Measurements from ENCODE around the gene ZCCHC7.
"Not testable (repeated sequence)": the region's sequence is repeated elsewhere in the genome, so short reads cannot be mapped to it uniquely, and the experiment has no call there.

Gene ZCCHC7

GRCh38 chr9:37382982-37383357 is 262.6 kb downstream of the ZCCHC7 start:
- Histone ChIP-seq H3K27me3 (replicated peaks; ENCODE audit: control insufficient read depth, insufficient read depth, low read length) (peaks cover 15% of the 10 kb centered on the region), H3K4me1 (ENCODE audit: control insufficient read depth, insufficient read depth, low read length) (no peaks in the 10 kb centered on the region), H3K9me3 (ENCODE audit: control insufficient read depth, low read length) (peaks cover 5% of the 10 kb centered on the region), H3K4me3 (ENCODE audit: low read length) (no peak overlapping the region), H3K9ac (ENCODE audit: low read length) (no peak overlapping the region), H3K36me3 (ENCODE audit: control insufficient read depth, insufficient read depth, low read length, severe bottlenecking) (no peaks in the 10 kb centered on the region)
- no peak for DNase-seq (ENCODE audit: low read depth)

GRCh38 chr9:37383393-37383792 is 263.0 kb downstream of the ZCCHC7 start:
- no peak for DNase-seq (ENCODE audit: low read depth)
- Histone ChIP-seq H3K9ac (ENCODE audit: low read length) (no peak overlapping the region), H3K27me3 (replicated peaks; ENCODE audit: control insufficient read depth, insufficient read depth, low read length) (peaks cover 15% of the 10 kb centered on the region), H3K4me3 (ENCODE audit: low read length) (no peak overlapping the region), H3K36me3 (ENCODE audit: control insufficient read depth, insufficient read depth, low read length, severe bottlenecking) (no peaks in the 10 kb centered on the region), H3K4me1 (ENCODE audit: control insufficient read depth, insufficient read depth, low read length) (no peaks in the 10 kb centered on the region), H3K9me3 (ENCODE audit: control insufficient read depth, low read length) (peaks cover 5% of the 10 kb centered on the region)

- DNase-seq (ENCODE audit: low read depth), result no peak
- Histone ChIP-seq H3K36me3 (ENCODE audit: control insufficient read depth, insufficient read depth, low read length, severe bottlenecking) (no peaks in the 10 kb centered on the region), H3K9ac (ENCODE audit: low read length) (no peak overlapping the region), H3K4me3 (ENCODE audit: low read length) (no peak overlapping the region), H3K4me1 (ENCODE audit: control insufficient read depth, insufficient read depth, low read length) (no peaks in the 10 kb centered on the region), H3K27me3 (replicated peaks; ENCODE audit: control insufficient read depth, insufficient read depth, low read length) (peaks cover 17% of the 10 kb centered on the region), H3K9me3 (ENCODE audit: control insufficient read depth, low read length) (peaks cover 5% of the 10 kb centered on the region)
Observed at GRCh38 chr9:37383876-37384746, 263.7 kb downstream of the ZCCHC7 start.

- H3K9me3 ChIP-seq (ENCODE audit: control insufficient read depth, low read length), result peaks cover 5% of the 10 kb centered on the region
- H3K9ac ChIP-seq (ENCODE audit: low read length), result no peak overlapping the region
- H3K4me3 ChIP-seq (ENCODE audit: low read length), result no peak overlapping the region
- H3K27me3 ChIP-seq (replicated peaks; ENCODE audit: control insufficient read depth, insufficient read depth, low read length), result peaks cover 13% of the 10 kb centered on the region
- no peaks in the 10 kb centered on the region for H3K4me1 ChIP-seq (ENCODE audit: control insufficient read depth, insufficient read depth, low read length)
- H3K36me3 ChIP-seq (ENCODE audit: control insufficient read depth, insufficient read depth, low read length, severe bottlenecking), result no peaks in the 10 kb centered on the region
- DNase-seq (ENCODE audit: low read depth), result no peak
Observed at GRCh38 chr9:37385286-37385685, 264.9 kb downstream of the ZCCHC7 start.

GRCh38 chr9:37386988-37387387 is 266.6 kb downstream of the ZCCHC7 start:
- Histone ChIP-seq H3K4me3 (ENCODE audit: low read length) (no peak overlapping the region), H3K36me3 (ENCODE audit: control insufficient read depth, insufficient read depth, low read length, severe bottlenecking) (no peaks in the 10 kb centered on the region), H3K27me3 (replicated peaks; ENCODE audit: control insufficient read depth, insufficient read depth, low read length) (peaks cover 12% of the 10 kb centered on the region), H3K4me1 (ENCODE audit: control insufficient read depth, insufficient read depth, low read length) (no peaks in the 10 kb centered on the region), H3K9me3 (ENCODE audit: control insufficient read depth, low read length) (peaks cover 4% of the 10 kb centered on the region), H3K9ac (ENCODE audit: low read length) (no peak overlapping the region)
- peak; percentile 15 for DNase-seq (ENCODE audit: low read depth)

GRCh38 chr9:37390759-37391158 is 270.4 kb downstream of the ZCCHC7 start:
- Histone ChIP-seq H3K4me3 (ENCODE audit: low read length) (no peak overlapping the region), H3K9me3 (ENCODE audit: control insufficient read depth, low read length) (no peaks in the 10 kb centered on the region), H3K4me1 (ENCODE audit: control insufficient read depth, insufficient read depth, low read length) (no peaks in the 10 kb centered on the region), H3K9ac (ENCODE audit: low read length) (no peak overlapping the region), H3K27me3 (replicated peaks; ENCODE audit: control insufficient read depth, insufficient read depth, low read length) (peaks cover 9% of the 10 kb centered on the region), H3K36me3 (ENCODE audit: control insufficient read depth, insufficient read depth, low read length, severe bottlenecking) (no peaks in the 10 kb centered on the region)
- no peak for DNase-seq (ENCODE audit: low read depth)

GRCh38 chr9:37392272-37392671 is 271.9 kb downstream of the ZCCHC7 start:
- peaks cover 9% of the 10 kb centered on the region for H3K27me3 ChIP-seq (replicated peaks; ENCODE audit: control insufficient read depth, insufficient read depth, low read length)
- DNase-seq (ENCODE audit: low read depth), result no peak
- no peaks in the 10 kb centered on the region for H3K36me3 ChIP-seq (ENCODE audit: control insufficient read depth, insufficient read depth, low read length, severe bottlenecking)
- H3K4me1 ChIP-seq (ENCODE audit: control insufficient read depth, insufficient read depth, low read length), result no peaks in the 10 kb centered on the region
- no peak overlapping the region for H3K9ac ChIP-seq (ENCODE audit: low read length)
- no peak overlapping the region for H3K4me3 ChIP-seq (ENCODE audit: low read length)
- H3K9me3 ChIP-seq (ENCODE audit: control insufficient read depth, low read length), result no peaks in the 10 kb centered on the region

- Histone ChIP-seq H3K4me1 (ENCODE audit: control insufficient read depth, insufficient read depth, low read length) (no peaks in the 10 kb centered on the region), H3K27me3 (replicated peaks; ENCODE audit: control insufficient read depth, insufficient read depth, low read length) (peaks cover 4% of the 10 kb centered on the region), H3K4me3 (ENCODE audit: low read length) (no peak overlapping the region), H3K9ac (ENCODE audit: low read length) (no peak overlapping the region), H3K9me3 (ENCODE audit: control insufficient read depth, low read length) (no peaks in the 10 kb centered on the region), H3K36me3 (ENCODE audit: control insufficient read depth, insufficient read depth, low read length, severe bottlenecking) (no peaks in the 10 kb centered on the region)
- no peak for DNase-seq (ENCODE audit: low read depth)
Observed at GRCh38 chr9:37395229-37395628, 274.9 kb downstream of the ZCCHC7 start.

- H3K4me1 ChIP-seq (ENCODE audit: control insufficient read depth, insufficient read depth, low read length), result no peaks in the 10 kb centered on the region
- H3K9me3 ChIP-seq (ENCODE audit: control insufficient read depth, low read length), result no peaks in the 10 kb centered on the region
- H3K4me3 ChIP-seq (ENCODE audit: low read length), result no peak overlapping the region
- peaks cover 4% of the 10 kb centered on the region for H3K27me3 ChIP-seq (replicated peaks; ENCODE audit: control insufficient read depth, insufficient read depth, low read length)
- H3K36me3 ChIP-seq (ENCODE audit: control insufficient read depth, insufficient read depth, low read length, severe bottlenecking), result no peaks in the 10 kb centered on the region
- no peak overlapping the region for H3K9ac ChIP-seq (ENCODE audit: low read length)
- no peak for DNase-seq (ENCODE audit: low read depth)
Observed at GRCh38 chr9:37395663-37396062, 275.3 kb downstream of the ZCCHC7 start.

GRCh38 chr9:37397948-37398347 is 277.6 kb downstream of the ZCCHC7 start:
- not testable (repeated sequence) for H3K9ac ChIP-seq (ENCODE audit: low read length); H3K4me1 ChIP-seq (ENCODE audit: control insufficient read depth, insufficient read depth, low read length); H3K27me3 ChIP-seq (replicated peaks; ENCODE audit: control insufficient read depth, insufficient read depth, low read length); H3K4me3 ChIP-seq (ENCODE audit: low read length); H3K36me3 ChIP-seq (ENCODE audit: control insufficient read depth, insufficient read depth, low read length, severe bottlenecking); H3K9me3 ChIP-seq (ENCODE audit: control insufficient read depth, low read length); DNase-seq (ENCODE audit: low read depth)

GRCh38 chr9:37398464-37399025 is 278.2 kb downstream of the ZCCHC7 start:
- H3K9ac ChIP-seq (ENCODE audit: low read length), result no peak overlapping the region

More at GRCh38 chr9:37398464-37399025, 278.2 kb downstream of the ZCCHC7 start:
- H3K27me3 ChIP-seq (replicated peaks; ENCODE audit: control insufficient read depth, insufficient read depth, low read length), result no peaks in the 10 kb centered on the region
- H3K36me3 ChIP-seq (ENCODE audit: control insufficient read depth, insufficient read depth, low read length, severe bottlenecking), result no peaks in the 10 kb centered on the region
- no peak for DNase-seq (ENCODE audit: low read depth)
- no peak overlapping the region for H3K4me3 ChIP-seq (ENCODE audit: low read length)
- H3K9me3 ChIP-seq (ENCODE audit: control insufficient read depth, low read length), result no peaks in the 10 kb centered on the region
- H3K4me1 ChIP-seq (ENCODE audit: control insufficient read depth, insufficient read depth, low read length), result no peaks in the 10 kb centered on the region

Measured in adipocyte (in vitro differentiated cells).